ENCODE data around the gene PSG6.
"Not testable (repeated sequence)": the region's sequence is repeated elsewhere in the genome, so short reads cannot be mapped to it uniquely, and the experiment has no call there.

GRCh38 chr19:42887876-42888445 is 29.7 kb downstream of the PSG6 start:
- TF ChIP-seq CTCF (tag by site-specific recombination; IDR thresholded peaks at IDR 0.05); ZBTB6 (tag by site-specific recombination; IDR thresholded peaks at IDR 0.05); MYNN (tag by site-specific recombination; IDR thresholded peaks at IDR 0.05; ENCODE audit: borderline replicate concordance); YY2 (tag by site-specific recombination; IDR thresholded peaks at IDR 0.05); ZBTB8A (tag by site-specific recombination; IDR thresholded peaks at IDR 0.05); KLF10 (tag by site-specific recombination; IDR thresholded peaks at IDR 0.05); ZNF518A (tag by site-specific recombination; conservative IDR thresholded peaks at IDR 0.05; ENCODE audit: low read depth); ZNF138 (tag by site-specific recombination; IDR thresholded peaks at IDR 0.05; ENCODE audit: borderline replicate concordance); ZNF704 (tag by site-specific recombination; IDR thresholded peaks at IDR 0.05); ZNF501 (tag by site-specific recombination; IDR thresholded peaks at IDR 0.05): not testable (repeated sequence)
